Measurements from ENCODE around the gene PTPRQ. TPM values are rescaled to one million over a fixed set of nuclear protein-coding genes. Genes with fewer than 3 reads are reported as not detected.

PTPRQ gene
- total and polyA plus RNA-seq, 9 of the 15 experiments (the other 6 are each of a cell fraction or from before 2014, with no cell fraction given), result not detected

- Histone ChIP-seq H3K27me3 (ENCODE audit: control insufficient read depth in 2 of 2, insufficient read depth in 2 of 2, low read length in 2 of 2) (no peaks in the 10 kb centered on the region), H3K4me1 (replicated peaks in 1 of 2; ENCODE audit: control insufficient read depth in 2 of 2, insufficient read depth in 2 of 2, low read length in 2 of 2) (no peaks in the 10 kb centered on the region), H3K9ac (ENCODE audit: insufficient read depth in 1 of 2, low read depth in 2 of 2, low read length in 2 of 2) (no peak overlapping the region), H3K4me3 (no peak overlapping the region), H3K4me2 (ENCODE audit: insufficient read depth, low read length) (no peak overlapping the region), H3K9me1 (ENCODE audit: control insufficient read depth, insufficient read depth, low read length) (no peaks in the 10 kb centered on the region), H2AFZ (ENCODE audit: low read depth, low read length) (no peak overlapping the region), H3K27ac (ENCODE audit: extremely low read depth, low read depth, low read length) (no peak overlapping the region), H3K9me3 (replicated peaks; ENCODE audit: control insufficient read depth, insufficient read depth, low read depth, low read length) (no peaks in the 10 kb centered on the region; the same call in 1 of the 2 replicates), H4K20me1 (replicated peaks; ENCODE audit: control insufficient read depth, insufficient read depth, low read length) (no peaks in the 10 kb centered on the region), H3K79me2 (ENCODE audit: control insufficient read depth, insufficient read depth, low read length) (no peaks in the 10 kb centered on the region), H3K36me3 (ENCODE audit: control insufficient read depth, insufficient read depth, low read length) (no peaks in the 10 kb centered on the region)
- FAIRE-seq (no peak), DNase-seq (ENCODE audit: extremely low read depth in 1 of 4, low spot score in 3 of 4) (no peak), ATAC-seq (no peak)
- no TSS peak for BruUV-seq (replicated peaks)
- TF ChIP-seq NFXL1 (CRISPR knock-in tag; IDR thresholded peaks at IDR 0.05) (no peak), ADNP (tag; IDR thresholded peaks at IDR 0.05) (no peak), ZNF146 (CRISPR knock-in tag; IDR thresholded peaks at IDR 0.05; ENCODE audit: unreplicated experiment) (no peak), U2AF2 (optimal IDR thresholded peaks at IDR 0.05; ENCODE audit: low read depth, low read length) (no peak), CTBP1 (IDR thresholded peaks at IDR 0.05; ENCODE audit: borderline replicate concordance) (no peak), SMARCA4 (IDR thresholded peaks at IDR 0.05) (no peak), RFX5 (IDR thresholded peaks at IDR 0.05; ENCODE audit: low read depth, low read length) (no peak), FOXK1 (CRISPR knock-in tag; IDR thresholded peaks at IDR 0.05; ENCODE audit: borderline replicate concordance) (no peak), PTRF (tag; IDR thresholded peaks at IDR 0.05) (no peak), MITF (IDR thresholded peaks at IDR 0.05) (no peak), MYC (IDR thresholded peaks at IDR 0.05; ENCODE audit: low read depth, low read length) (no peak), MYC (CRISPR knock-in tag; IDR thresholded peaks at IDR 0.05; ENCODE audit: borderline replicate concordance, low read depth) (no peak), FOS (IDR thresholded peaks at IDR 0.05; ENCODE audit: extremely low read depth, insufficient read length) (no peak), HIVEP1 (CRISPR knock-in tag; IDR thresholded peaks at IDR 0.05) (no peak), ZBTB7A (IDR thresholded peaks at IDR 0.05; ENCODE audit: borderline replicate concordance, control insufficient read depth, low read depth, low read length) (no peak)
- POLR2A ChIA-PET, result no interaction called here
- 0% methylated on average over 2 of the region's 2 CpGs for WGBS (ENCODE audit: insufficient coverage, low coverage, missing lambda C conversion rate)
- in situ Hi-C loops (cut with MboI), result no loop called here
- intact Hi-C loops (cut with micrococcal nuclease), result no loop called here
- CTCF ChIA-PET (ENCODE audit: low intra/inter-chr PET ratio), result no interaction called here
Observed at GRCh38 chr12:80422550-80422949, 21.5 kb upstream of the PTPRQ start.

Measured in K562 (cell line).